ENCODE measurements around the gene SLC22A14.

DNA sequence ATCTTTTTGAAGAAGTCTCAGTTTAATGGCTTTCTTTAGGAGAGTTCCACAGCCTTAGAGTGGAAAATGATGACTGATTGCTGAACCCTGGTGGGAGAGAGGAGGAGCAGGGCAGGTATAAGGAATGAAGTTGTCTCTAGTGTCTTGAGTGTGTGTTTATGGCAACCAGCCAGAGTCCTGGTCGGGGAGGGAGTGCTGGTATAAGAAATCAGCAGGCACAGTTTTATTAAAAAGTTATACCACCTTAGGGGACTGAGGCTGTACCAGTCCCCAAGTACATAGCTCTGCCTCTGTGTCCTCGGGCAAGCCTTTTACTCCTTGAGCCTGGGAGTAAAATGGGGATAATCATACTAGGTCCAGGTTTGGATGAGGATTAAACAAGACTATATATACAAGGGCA, 29.8 kb downstream of the SLC22A14 start:
- TF ChIP-seq, protein P1, sequence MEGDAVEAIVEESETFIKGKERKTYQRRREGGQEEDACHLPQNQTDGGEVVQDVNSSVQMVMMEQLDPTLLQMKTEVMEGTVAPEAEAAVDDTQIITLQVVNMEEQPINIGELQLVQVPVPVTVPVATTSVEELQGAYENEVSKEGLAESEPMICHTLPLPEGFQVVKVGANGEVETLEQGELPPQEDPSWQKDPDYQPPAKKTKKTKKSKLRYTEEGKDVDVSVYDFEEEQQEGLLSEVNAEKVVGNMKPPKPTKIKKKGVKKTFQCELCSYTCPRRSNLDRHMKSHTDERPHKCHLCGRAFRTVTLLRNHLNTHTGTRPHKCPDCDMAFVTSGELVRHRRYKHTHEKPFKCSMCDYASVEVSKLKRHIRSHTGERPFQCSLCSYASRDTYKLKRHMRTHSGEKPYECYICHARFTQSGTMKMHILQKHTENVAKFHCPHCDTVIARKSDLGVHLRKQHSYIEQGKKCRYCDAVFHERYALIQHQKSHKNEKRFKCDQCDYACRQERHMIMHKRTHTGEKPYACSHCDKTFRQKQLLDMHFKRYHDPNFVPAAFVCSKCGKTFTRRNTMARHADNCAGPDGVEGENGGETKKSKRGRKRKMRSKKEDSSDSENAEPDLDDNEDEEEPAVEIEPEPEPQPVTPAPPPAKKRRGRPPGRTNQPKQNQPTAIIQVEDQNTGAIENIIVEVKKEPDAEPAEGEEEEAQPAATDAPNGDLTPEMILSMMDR (IDR thresholded peaks at IDR 0.05), result no peak
- no peak for TF ChIP-seq POLR2A (IDR thresholded peaks at IDR 0.05)

All from Peyer's patch (tissue), 4 donors.